ENCODE results near the gene FILIP1L. TPM values are rescaled to one million over a fixed set of nuclear protein-coding genes. Genes with fewer than 3 reads are reported as not detected.

FILIP1L gene
- total and polyA plus RNA-seq, 2 of the 8 experiments (the other 6 are each of a cell fraction or from before 2014, with no cell fraction given): 0.06 to 0.09 TPM

DNA sequence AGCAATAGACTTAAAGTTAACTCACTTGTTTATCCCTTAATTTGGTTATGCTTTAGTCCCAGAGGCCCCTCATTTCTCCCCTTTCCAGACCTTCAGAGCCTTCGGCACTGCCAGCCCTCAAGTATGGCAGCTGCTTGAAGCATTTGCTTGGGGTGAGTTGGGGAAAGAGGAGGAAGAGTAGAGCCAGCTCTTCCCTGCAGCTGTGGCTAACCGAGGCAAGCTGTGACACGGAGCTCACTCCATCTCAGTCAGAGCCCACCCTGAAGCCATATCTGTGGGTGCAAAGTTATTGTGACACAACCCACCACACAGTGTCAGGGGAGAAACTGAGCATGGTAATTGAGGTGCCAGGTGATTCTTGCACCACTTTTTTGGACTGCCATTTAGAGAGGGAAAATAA, 66.1 kb downstream of the FILIP1L start (continued):
- no peak for TF ChIP-seq RBBP5 (IDR thresholded peaks at IDR 0.05; ENCODE audit: borderline replicate concordance, low read depth, low read length)
- TF ChIP-seq SIRT6 (IDR thresholded peaks at IDR 0.05; ENCODE audit: low read length): no peak
- TF ChIP-seq KDM5A (IDR thresholded peaks at IDR 0.05; ENCODE audit: low read length): no peak
- TF ChIP-seq MAX (IDR thresholded peaks at IDR 0.05): no peak
- no peak for TF ChIP-seq SUZ12 (IDR thresholded peaks at IDR 0.05; ENCODE audit: low read length)
- no peak for TF ChIP-seq EGR1 (IDR thresholded peaks at IDR 0.05; ENCODE audit: borderline replicate concordance, low read depth, low read length)
- TF ChIP-seq USF2 (IDR thresholded peaks at IDR 0.05; ENCODE audit: low read length): no peak

All from H1 (cell line).